Activated CD4-positive, CD25-positive, alpha-beta regulatory T cell (primary cell): ENCODE data around the gene VAV3.

Experiments used
- DNase-seq, 4 experiments: peaks; one replicate each; lab custom pipeline; 2025; lab: John Stamatoyannopoulos, UW

The VAV3 gene

GRCh38 chr1:107532318-107532717 is 432.7 kb downstream of the VAV3 start:
- DNase-seq: no peak

- DNase-seq: no peak
These were observed 433.7 kb downstream of the VAV3 start for GRCh38 chr1:107531065-107531908.

GRCh38 chr1:107530543-107530942 is 434.4 kb downstream of the VAV3 start:
- no peak for DNase-seq

GRCh38 chr1:107529511-107530149 is 435.4 kb downstream of the VAV3 start:
- no peak for DNase-seq

- DNase-seq: no peak
These were observed 438.3 kb downstream of the VAV3 start for GRCh38 chr1:107526524-107527198.

GRCh38 chr1:107525961-107526360 is 439.0 kb downstream of the VAV3 start:
- no peak for DNase-seq

- DNase-seq: no peak
These were observed 439.8 kb downstream of the VAV3 start for GRCh38 chr1:107525145-107525544.

GRCh38 chr1:107524301-107524700 is 440.7 kb downstream of the VAV3 start:
- DNase-seq: no peak

- no peak for DNase-seq
These were observed 441.2 kb downstream of the VAV3 start for GRCh38 chr1:107523736-107524135.

- DNase-seq: no peak
These were observed 441.9 kb downstream of the VAV3 start for GRCh38 chr1:107523061-107523460.
